ENCODE data around the gene PPP1R37. TPM values are rescaled to one million over a fixed set of nuclear protein-coding genes. Genes with fewer than 3 reads are reported as not detected.

Gene PPP1R37
- total and polyA plus RNA-seq, 2 of the 8 experiments (the other 6 are each of a cell fraction or from before 2014, with no cell fraction given) = 14.6 to 25.7 TPM

DNA sequence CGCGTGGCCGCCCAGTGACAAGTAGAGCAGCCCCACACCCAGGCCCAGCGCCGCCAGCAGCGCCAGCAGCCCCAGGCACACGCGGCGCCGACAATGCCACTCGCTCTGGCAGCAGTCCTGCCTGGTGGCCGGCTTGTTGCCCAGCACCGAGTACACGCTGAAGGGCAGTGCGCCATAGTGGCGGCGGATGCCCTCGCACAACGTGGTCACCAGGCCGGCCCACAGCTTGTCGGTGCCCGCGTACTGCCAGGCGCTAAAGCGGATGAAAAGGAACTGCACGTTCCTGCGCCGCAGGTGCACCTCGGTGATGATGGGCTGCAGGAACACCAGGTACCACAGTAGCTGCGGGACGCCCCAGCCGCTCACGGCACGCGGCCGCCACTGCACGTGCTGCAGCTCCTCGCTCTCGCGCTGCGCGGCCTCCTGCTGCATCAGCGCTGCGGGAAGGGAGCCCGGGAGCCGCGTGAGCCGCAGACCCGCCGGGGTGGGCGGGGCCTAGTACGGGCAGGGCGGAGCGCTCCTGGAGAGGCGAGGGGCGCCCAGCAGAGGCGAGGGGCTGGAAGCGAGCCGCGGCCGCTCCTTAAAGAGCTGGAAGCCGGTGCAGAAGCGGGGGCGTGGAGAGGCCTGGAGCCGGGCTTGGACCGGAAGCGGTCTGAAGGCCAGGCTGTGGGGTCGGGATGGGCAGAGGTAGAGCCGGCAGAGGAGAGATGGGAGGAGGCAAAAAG is 60.5 kb downstream of the PPP1R37 start (continued):
- TF ChIP-seq HDAC2 (IDR thresholded peaks at IDR 0.05; ENCODE audit: borderline replicate concordance in 1 of 2, low read depth in 2 of 2, low read length in 2 of 2) (0 out of 4 replicates have a peak, but pooled peaks have one; percentile 13 to 45), SP1 (IDR thresholded peaks at IDR 0.05; ENCODE audit: low read depth, low read length) (no peak), SUZ12 (IDR thresholded peaks at IDR 0.05; ENCODE audit: low read length) (peak; percentile 35; the same call in 1 of the 2 replicates), SIX5 (IDR thresholded peaks at IDR 0.05; ENCODE audit: low read depth, low read length) (no peak), TBP (IDR thresholded peaks at IDR 0.05; ENCODE audit: low read depth, low read length) (no peak), SP2 (IDR thresholded peaks at IDR 0.05; ENCODE audit: low read length) (no peak), TEAD4 (IDR thresholded peaks at IDR 0.05; ENCODE audit: low read depth, low read length) (no peak), EZH2 (IDR thresholded peaks at IDR 0.05; ENCODE audit: low read depth, low read length, severe bottlenecking) (peak; percentile 21), JUND (IDR thresholded peaks at IDR 0.05; ENCODE audit: low read length) (no peak), YY1 (IDR thresholded peaks at IDR 0.05; ENCODE audit: low read depth, low read length) (0 out of 2 replicates have a peak, but pooled peaks have one; percentile 6), ZNF274 (IDR thresholded peaks at IDR 0.05; ENCODE audit: borderline replicate concordance, extremely low read depth, low read length) (no peak), CHD2 (IDR thresholded peaks at IDR 0.05; ENCODE audit: low read length) (no peak)
